OCI-LY1 (cell line): ENCODE measurements around the gene FRMD4A.

Experiments used
- EZH2 ChIP-seq: fragments of 200-600 bp; sonication (generic), shearing (Covaris generic); IDR thresholded peaks from 2 replicates; pipeline ENCODE4 v1.8.0; 2017; ENCODE audit warnings: borderline replicate concordance, mixed run types, mild to moderate bottlenecking, antibody characterized with exemption, low read length, moderate library complexity, mixed read lengths
- TF ChIP-seq, protein P1 (sequence below): fragments of 200-600 bp; sonication (generic), shearing (Covaris generic); IDR thresholded peaks from 2 replicates; pipeline ENCODE4 v1.5.1; 2017; ENCODE audit warnings: mild to moderate bottlenecking, antibody characterized with exemption, low read length, moderate library complexity, mixed read lengths

- TF ChIP-seq, protein P1, sequence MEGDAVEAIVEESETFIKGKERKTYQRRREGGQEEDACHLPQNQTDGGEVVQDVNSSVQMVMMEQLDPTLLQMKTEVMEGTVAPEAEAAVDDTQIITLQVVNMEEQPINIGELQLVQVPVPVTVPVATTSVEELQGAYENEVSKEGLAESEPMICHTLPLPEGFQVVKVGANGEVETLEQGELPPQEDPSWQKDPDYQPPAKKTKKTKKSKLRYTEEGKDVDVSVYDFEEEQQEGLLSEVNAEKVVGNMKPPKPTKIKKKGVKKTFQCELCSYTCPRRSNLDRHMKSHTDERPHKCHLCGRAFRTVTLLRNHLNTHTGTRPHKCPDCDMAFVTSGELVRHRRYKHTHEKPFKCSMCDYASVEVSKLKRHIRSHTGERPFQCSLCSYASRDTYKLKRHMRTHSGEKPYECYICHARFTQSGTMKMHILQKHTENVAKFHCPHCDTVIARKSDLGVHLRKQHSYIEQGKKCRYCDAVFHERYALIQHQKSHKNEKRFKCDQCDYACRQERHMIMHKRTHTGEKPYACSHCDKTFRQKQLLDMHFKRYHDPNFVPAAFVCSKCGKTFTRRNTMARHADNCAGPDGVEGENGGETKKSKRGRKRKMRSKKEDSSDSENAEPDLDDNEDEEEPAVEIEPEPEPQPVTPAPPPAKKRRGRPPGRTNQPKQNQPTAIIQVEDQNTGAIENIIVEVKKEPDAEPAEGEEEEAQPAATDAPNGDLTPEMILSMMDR = no peak
- no peak for TF ChIP-seq EZH2
These were observed 563.0 kb downstream of the FRMD4A start for GRCh38 chr10:13767676-13768178.
